ENCODE data around the gene HIC1.

The HIC1 gene

GRCh38 chr17:2059547-2060384 is 4.9 kb downstream of the HIC1 start:
- no peak for DNase-seq (ENCODE audit: low read depth in 2 of 2)

- no peak for DNase-seq (ENCODE audit: low read depth in 2 of 2)
Measured at GRCh38 chr17:2060385-2060658, 5.4 kb downstream of the HIC1 start.

- DNase-seq (ENCODE audit: low read depth in 2 of 2) = no peak
Measured at GRCh38 chr17:2060681-2061440, 6.0 kb downstream of the HIC1 start.

- DNase-seq (ENCODE audit: low read depth in 2 of 2) = no peak
Measured at GRCh38 chr17:2061441-2061958, 6.6 kb downstream of the HIC1 start.

GRCh38 chr17:2062571-2063183 is 7.8 kb downstream of the HIC1 start:
- no peak for DNase-seq (ENCODE audit: low read depth in 2 of 2)

- no peak for DNase-seq (ENCODE audit: low read depth in 2 of 2)
Measured at GRCh38 chr17:2063261-2064146, 8.6 kb downstream of the HIC1 start.

GRCh38 chr17:2064147-2064489 is 9.2 kb downstream of the HIC1 start:
- no peak for DNase-seq (ENCODE audit: low read depth in 2 of 2)

- DNase-seq (ENCODE audit: low read depth in 2 of 2) = no peak
Measured at GRCh38 chr17:2064520-2064971, 9.6 kb downstream of the HIC1 start.

GRCh38 chr17:2064980-2065785 is 10.3 kb downstream of the HIC1 start:
- no peak for DNase-seq (ENCODE audit: low read depth in 2 of 2)

GRCh38 chr17:2065949-2066400 is 11.1 kb downstream of the HIC1 start:
- no peak for DNase-seq (ENCODE audit: low read depth in 2 of 2)

GRCh38 chr17:2067048-2067561 is 12.2 kb downstream of the HIC1 start:
- no peak for DNase-seq (ENCODE audit: low read depth in 2 of 2)

GRCh38 chr17:2067608-2068024 is 12.7 kb downstream of the HIC1 start:
- DNase-seq (ENCODE audit: low read depth in 2 of 2) = no peak

- DNase-seq (ENCODE audit: low read depth in 2 of 2) = no peak
Measured at GRCh38 chr17:2068031-2068518, 13.2 kb downstream of the HIC1 start.

- no peak for DNase-seq (ENCODE audit: low read depth in 2 of 2)
Measured at GRCh38 chr17:2068519-2069051, 13.7 kb downstream of the HIC1 start.

GRCh38 chr17:2070241-2071023 is 15.5 kb downstream of the HIC1 start:
- DNase-seq (ENCODE audit: low read depth in 2 of 2) = no peak

GRCh38 chr17:2071024-2071385 is 16.1 kb downstream of the HIC1 start:
- DNase-seq (ENCODE audit: low read depth in 2 of 2) = no peak

- DNase-seq (ENCODE audit: low read depth in 2 of 2) = no peak
Measured at GRCh38 chr17:2071455-2072281, 16.8 kb downstream of the HIC1 start.

- no peak for DNase-seq (ENCODE audit: low read depth in 2 of 2)
Measured at GRCh38 chr17:2074919-2075318, 20.0 kb downstream of the HIC1 start.
